Measurements from ENCODE around the gene SH3TC2. TPM values are rescaled to one million over a fixed set of nuclear protein-coding genes. Genes with fewer than 3 reads are reported as not detected.
A peak's percentile ranks its signal among the peaks of the same experiment; 100 is the strongest.

The SH3TC2 gene
- total RNA-seq, 4 donors from 2014 or later = 0.29 to 3.5 (median 2.1) TPM

DNA sequence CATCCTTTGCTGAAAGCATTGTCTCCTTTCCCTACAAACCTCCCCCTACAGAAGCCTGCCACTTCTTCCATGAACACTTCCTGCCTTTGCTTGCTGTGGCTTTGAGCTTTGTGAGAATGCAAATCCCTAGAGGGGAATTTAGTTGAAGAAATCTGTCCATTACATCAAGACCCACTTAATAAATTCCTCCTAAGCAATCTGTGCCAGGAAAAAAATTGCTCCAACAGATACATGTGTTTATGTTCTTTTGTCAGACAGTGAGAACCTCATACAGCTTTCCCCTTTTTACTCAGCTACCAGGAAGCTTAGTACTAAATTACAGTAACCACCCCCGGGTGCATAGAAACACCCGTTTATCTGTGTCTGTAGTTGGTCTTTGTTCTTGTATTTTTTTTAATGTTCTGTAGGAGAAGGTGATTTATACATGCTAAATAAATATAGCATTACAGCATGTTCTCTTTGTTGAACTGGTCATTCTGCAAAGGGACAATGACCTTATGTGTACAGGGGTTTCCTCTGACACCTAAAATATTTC, 43.9 kb downstream of the SH3TC2 start:
- no peak overlapping the region for H3K4me3 ChIP-seq
- H3K36me3 ChIP-seq = no peaks in the 10 kb centered on the region
- intact Hi-C loops (cut with DNase I; ENCODE audit: low total_unique reads) = no loop called here
- no peaks in the 10 kb centered on the region for H3K9me3 ChIP-seq
- no peaks in the 10 kb centered on the region for H3K4me1 ChIP-seq
- DNase-seq = no peak
- H3K27ac ChIP-seq = peak overlapping the region in 1 of 2 donors; percentile 18
- no peaks in the 10 kb centered on the region for H3K27me3 ChIP-seq
- TF ChIP-seq POLR2A (IDR thresholded peaks at IDR 0.05) = no peak
- TF ChIP-seq, protein P1, sequence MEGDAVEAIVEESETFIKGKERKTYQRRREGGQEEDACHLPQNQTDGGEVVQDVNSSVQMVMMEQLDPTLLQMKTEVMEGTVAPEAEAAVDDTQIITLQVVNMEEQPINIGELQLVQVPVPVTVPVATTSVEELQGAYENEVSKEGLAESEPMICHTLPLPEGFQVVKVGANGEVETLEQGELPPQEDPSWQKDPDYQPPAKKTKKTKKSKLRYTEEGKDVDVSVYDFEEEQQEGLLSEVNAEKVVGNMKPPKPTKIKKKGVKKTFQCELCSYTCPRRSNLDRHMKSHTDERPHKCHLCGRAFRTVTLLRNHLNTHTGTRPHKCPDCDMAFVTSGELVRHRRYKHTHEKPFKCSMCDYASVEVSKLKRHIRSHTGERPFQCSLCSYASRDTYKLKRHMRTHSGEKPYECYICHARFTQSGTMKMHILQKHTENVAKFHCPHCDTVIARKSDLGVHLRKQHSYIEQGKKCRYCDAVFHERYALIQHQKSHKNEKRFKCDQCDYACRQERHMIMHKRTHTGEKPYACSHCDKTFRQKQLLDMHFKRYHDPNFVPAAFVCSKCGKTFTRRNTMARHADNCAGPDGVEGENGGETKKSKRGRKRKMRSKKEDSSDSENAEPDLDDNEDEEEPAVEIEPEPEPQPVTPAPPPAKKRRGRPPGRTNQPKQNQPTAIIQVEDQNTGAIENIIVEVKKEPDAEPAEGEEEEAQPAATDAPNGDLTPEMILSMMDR (IDR thresholded peaks at IDR 0.05) = no peak

DNA sequence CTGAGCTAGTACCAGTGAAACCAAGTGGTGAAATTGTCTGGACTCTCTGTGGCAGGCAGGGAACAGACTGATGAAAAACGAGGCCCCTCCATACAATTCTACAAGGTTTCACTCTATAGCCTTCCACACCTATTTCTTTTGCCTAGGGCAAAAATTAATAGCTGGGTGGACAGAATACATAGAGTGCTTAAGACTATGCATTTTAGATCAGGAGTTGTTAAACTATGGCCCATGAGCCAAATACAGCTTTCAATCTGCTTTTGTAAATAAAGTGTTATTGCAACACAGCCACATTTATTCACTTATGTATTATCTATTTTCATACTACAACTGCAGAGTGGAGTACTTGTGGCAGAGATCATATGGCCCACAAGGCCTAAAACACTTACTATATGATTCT, 45.2 kb downstream of the SH3TC2 start:
- no peak for DNase-seq
- H3K27me3 ChIP-seq = no peaks in the 10 kb centered on the region
- H3K4me1 ChIP-seq = no peaks in the 10 kb centered on the region
- TF ChIP-seq POLR2A (IDR thresholded peaks at IDR 0.05) = no peak
- TF ChIP-seq, protein P1 (IDR thresholded peaks at IDR 0.05) = no peak
- intact Hi-C loops (cut with DNase I; ENCODE audit: low total_unique reads) = no loop called here
- H3K4me3 ChIP-seq = no peak overlapping the region
- H3K27ac ChIP-seq = no peak overlapping the region
- no peaks in the 10 kb centered on the region for H3K9me3 ChIP-seq
- H3K36me3 ChIP-seq = no peaks in the 10 kb centered on the region

DNA sequence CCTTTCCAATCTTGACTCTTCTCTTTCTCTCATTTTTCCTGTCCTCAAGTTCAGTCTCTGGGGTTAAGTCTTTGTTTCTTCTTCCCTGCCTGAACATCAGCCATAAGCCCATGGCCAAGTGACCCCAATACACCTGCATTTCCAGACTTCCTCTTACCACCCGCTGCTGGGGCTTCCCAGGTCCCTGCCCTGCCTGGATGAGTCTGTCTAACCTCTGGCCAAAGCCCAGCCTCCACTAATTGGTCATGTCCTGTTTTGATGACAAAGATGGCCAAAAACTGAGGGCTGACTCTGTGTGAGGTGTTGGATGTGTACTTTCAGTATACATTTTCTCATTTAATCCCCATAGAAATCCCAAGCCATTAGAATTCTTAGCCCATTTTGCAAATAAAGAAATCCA, 47.3 kb downstream of the SH3TC2 start:
- Histone ChIP-seq H3K9me3 (no peaks in the 10 kb centered on the region), H3K4me1 (no peaks in the 10 kb centered on the region), H3K27ac (no peak overlapping the region), H3K36me3 (no peaks in the 10 kb centered on the region), H3K4me3 (no peak overlapping the region), H3K27me3 (no peaks in the 10 kb centered on the region)
- TF ChIP-seq, protein P1 (IDR thresholded peaks at IDR 0.05) = no peak
- no peak for TF ChIP-seq POLR2A (IDR thresholded peaks at IDR 0.05)
- intact Hi-C loops (cut with DNase I; ENCODE audit: low total_unique reads) = no loop called here
- DNase-seq = no peak

DNA sequence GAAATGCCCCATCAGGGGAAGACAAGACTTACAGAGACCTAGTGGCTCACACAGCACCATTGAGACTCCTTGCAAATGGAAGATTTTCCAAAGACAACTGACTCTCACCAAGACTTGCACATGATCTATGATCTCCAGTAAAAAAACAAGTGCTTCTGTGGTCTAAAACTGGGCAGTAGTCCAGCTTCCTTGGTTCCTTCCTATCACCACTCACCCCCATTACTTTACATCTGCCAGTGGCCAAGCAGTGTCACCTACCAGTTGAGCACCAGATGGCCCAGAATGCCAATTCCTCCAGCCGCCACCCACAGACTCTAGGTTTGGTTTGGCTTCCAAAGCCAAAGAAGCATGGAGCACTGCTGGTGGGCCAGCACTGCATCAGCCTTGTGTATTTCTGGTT, 47.7 kb downstream of the SH3TC2 start:
- intact Hi-C loops (cut with DNase I; ENCODE audit: low total_unique reads) = no loop called here
- Histone ChIP-seq H3K4me1 (no peaks in the 10 kb centered on the region), H3K9me3 (no peaks in the 10 kb centered on the region), H3K27ac (no peak overlapping the region), H3K27me3 (no peaks in the 10 kb centered on the region), H3K4me3 (no peak overlapping the region), H3K36me3 (no peaks in the 10 kb centered on the region)
- no peak for DNase-seq
- TF ChIP-seq, protein P1 (IDR thresholded peaks at IDR 0.05) = no peak
- TF ChIP-seq POLR2A (IDR thresholded peaks at IDR 0.05) = no peak

DNA sequence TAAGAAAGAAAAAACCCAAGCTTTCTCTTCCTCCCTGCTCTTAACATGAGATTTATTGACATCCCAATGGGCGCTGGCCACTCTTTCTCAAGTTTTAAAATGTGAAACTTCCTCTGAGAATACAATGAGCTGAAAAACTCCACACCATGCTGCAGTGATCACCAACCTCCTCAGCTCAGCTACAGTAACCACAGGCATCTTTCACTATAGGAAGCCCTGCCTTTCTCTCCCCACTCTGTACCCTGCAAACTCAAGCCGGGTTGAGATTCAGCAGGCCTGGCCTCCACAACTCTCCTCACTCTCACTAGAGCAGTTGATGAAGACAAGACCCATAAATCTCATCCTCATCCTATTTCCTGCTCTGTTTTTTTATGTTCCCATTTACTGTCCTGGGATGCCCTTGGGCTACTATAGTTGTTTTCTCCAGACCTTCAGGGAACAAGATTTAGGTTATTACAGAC, 48.3 kb downstream of the SH3TC2 start:
- intact Hi-C loops (cut with DNase I; ENCODE audit: low total_unique reads) = no loop called here
- TF ChIP-seq POLR2A (IDR thresholded peaks at IDR 0.05) = no peak
- TF ChIP-seq, protein P1 (IDR thresholded peaks at IDR 0.05) = no peak

More for the DNA sequence above, 48.3 kb downstream of the SH3TC2 start:
- H3K9me3 ChIP-seq = no peaks in the 10 kb centered on the region
- no peak overlapping the region for H3K27ac ChIP-seq
- DNase-seq = no peak
- H3K4me3 ChIP-seq = no peak overlapping the region
- no peaks in the 10 kb centered on the region for H3K36me3 ChIP-seq
- no peaks in the 10 kb centered on the region for H3K27me3 ChIP-seq
- no peaks in the 10 kb centered on the region for H3K4me1 ChIP-seq
